Osteocyte (in vitro differentiated cells): ENCODE measurements around the gene RSRC1. TPM values are rescaled to one million over a fixed set of nuclear protein-coding genes. Genes with fewer than 3 reads are reported as not detected.

ENCODE experiments used
- DNase-seq: peaks from one replicate; pipeline ENCODE4 v3.0.0; 2021; ENCODE audit warnings: mixed read lengths; ENCODE audit not compliant: unreplicated experiment; ENCODE audit errors: extremely low spot score
- H3K27ac Mint-ChIP-seq: one replicate; pipeline ENCODE4 v1.8.0; 2021; ENCODE audit warnings: mild to moderate bottlenecking, mixed read lengths; ENCODE audit not compliant: unreplicated experiment
- H3K27me3 Mint-ChIP-seq: one replicate; pipeline ENCODE4 v1.8.0; 2021; ENCODE audit warnings: mixed read lengths; ENCODE audit not compliant: unreplicated experiment
- H3K36me3 Mint-ChIP-seq: one replicate; pipeline ENCODE4 v1.8.0; 2021; ENCODE audit warnings: mixed read lengths; ENCODE audit not compliant: unreplicated experiment
- H3K4me1 Mint-ChIP-seq: one replicate; pipeline ENCODE4 v1.8.0; 2021; ENCODE audit warnings: mixed read lengths; ENCODE audit not compliant: unreplicated experiment
- H3K4me3 Mint-ChIP-seq: one replicate; pipeline ENCODE4 v1.8.0; 2021; ENCODE audit warnings: mild to moderate bottlenecking, moderate library complexity, mixed read lengths; ENCODE audit not compliant: unreplicated experiment
- H3K9me3 Mint-ChIP-seq: one replicate; pipeline ENCODE4 v1.8.0; 2021; ENCODE audit warnings: mixed read lengths; ENCODE audit not compliant: unreplicated experiment
- total RNA-seq: library from RNA; stranded (reverse); gene quantifications from 2 replicates; pipeline ENCODE4 v1.2.1, GENCODE V29; 2021
- TF ChIP-seq, protein P1 (sequence below): fragments of 200-600 bp; sonication (generic); IDR thresholded peaks from 2 replicates; pipeline ENCODE4 v1.5.0; 2021; ENCODE audit warnings: antibody characterized with exemption, mild to moderate bottlenecking, moderate library complexity

Gene RSRC1
- total RNA-seq, 1 donor from 2014 or later, result 26.3 TPM

DNA sequence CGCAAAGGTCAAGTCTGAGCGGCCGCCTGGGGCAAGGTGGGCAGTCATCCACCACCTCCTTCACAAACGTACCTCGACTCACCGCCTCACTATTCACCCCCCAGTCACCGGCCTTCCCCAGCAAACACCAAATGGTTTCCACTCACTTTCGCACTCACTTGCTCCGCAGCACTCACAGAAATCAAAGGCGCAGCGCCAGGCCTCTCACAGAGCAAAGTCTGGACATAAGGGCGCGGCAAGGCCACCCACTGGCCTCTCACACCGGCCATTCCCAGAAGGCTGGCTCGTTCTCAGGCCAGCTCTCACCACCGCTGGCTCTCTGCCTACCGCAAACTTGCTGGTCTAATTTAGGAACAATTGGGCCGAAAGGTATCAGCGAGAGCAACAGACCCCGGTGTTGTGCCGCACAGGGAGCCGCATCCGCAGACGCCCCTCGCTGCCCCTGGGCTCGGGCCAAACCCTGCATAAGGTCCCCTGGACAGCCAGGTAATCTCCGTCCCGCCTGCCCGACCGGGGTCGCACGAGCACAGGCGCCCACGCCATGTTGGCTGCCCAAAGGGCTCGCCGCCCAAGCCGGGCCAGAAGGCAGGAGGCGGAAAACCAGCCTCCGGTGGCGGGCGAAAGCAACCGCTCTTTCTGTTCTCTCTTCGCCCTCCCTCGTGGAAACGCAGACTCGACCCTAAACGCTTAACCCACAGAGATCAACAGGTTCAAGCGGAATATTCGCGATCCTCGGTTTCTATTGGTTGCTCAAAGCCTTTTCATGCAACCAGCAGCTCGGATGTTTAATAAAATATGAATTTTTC, 6.6 kb upstream of the RSRC1 start:
- Mint-ChIP-seq H3K9me3 (no peaks in the 10 kb centered on the region), H3K27me3 (peaks cover 92% of the 10 kb centered on the region), H3K4me3 (peak overlapping the region; percentile 27), H3K36me3 (peaks cover 3% of the 10 kb centered on the region), H3K4me1 (peaks cover 40% of the 10 kb centered on the region), H3K27ac (no peak overlapping the region)
- DNase-seq, result no peak
- TF ChIP-seq, protein P1, sequence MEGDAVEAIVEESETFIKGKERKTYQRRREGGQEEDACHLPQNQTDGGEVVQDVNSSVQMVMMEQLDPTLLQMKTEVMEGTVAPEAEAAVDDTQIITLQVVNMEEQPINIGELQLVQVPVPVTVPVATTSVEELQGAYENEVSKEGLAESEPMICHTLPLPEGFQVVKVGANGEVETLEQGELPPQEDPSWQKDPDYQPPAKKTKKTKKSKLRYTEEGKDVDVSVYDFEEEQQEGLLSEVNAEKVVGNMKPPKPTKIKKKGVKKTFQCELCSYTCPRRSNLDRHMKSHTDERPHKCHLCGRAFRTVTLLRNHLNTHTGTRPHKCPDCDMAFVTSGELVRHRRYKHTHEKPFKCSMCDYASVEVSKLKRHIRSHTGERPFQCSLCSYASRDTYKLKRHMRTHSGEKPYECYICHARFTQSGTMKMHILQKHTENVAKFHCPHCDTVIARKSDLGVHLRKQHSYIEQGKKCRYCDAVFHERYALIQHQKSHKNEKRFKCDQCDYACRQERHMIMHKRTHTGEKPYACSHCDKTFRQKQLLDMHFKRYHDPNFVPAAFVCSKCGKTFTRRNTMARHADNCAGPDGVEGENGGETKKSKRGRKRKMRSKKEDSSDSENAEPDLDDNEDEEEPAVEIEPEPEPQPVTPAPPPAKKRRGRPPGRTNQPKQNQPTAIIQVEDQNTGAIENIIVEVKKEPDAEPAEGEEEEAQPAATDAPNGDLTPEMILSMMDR, result no peak

DNA sequence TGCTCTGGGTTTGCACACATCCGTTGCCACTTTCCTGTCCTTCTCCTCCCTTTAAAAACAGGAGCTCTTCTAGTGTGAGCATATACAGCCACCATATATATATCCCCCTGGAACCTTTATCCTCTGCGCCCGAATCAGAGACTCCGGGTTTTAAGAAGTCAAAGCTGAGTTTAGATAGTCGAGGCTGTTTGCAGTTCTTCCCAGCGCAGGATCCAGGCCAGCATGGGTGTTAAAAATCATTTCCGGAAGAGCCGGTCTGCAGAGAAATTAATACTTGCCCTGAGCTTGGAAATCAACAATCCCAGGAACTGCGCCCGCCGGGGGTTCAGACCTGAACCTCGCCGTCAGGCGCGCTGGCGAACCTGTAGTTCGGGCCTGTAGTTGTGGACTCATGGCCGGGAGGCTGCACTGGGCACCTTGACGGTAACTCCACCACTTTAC, 6.0 kb upstream of the RSRC1 start:
- H3K9me3 Mint-ChIP-seq, result no peaks in the 10 kb centered on the region
- H3K27me3 Mint-ChIP-seq, result peaks cover 92% of the 10 kb centered on the region
- peaks cover 3% of the 10 kb centered on the region for H3K36me3 Mint-ChIP-seq
- DNase-seq, result no peak
- H3K4me3 Mint-ChIP-seq, result peak overlapping the region; percentile 27
- H3K27ac Mint-ChIP-seq, result no peak overlapping the region
- peaks cover 38% of the 10 kb centered on the region for H3K4me1 Mint-ChIP-seq
- TF ChIP-seq, protein P1, result no peak

DNA sequence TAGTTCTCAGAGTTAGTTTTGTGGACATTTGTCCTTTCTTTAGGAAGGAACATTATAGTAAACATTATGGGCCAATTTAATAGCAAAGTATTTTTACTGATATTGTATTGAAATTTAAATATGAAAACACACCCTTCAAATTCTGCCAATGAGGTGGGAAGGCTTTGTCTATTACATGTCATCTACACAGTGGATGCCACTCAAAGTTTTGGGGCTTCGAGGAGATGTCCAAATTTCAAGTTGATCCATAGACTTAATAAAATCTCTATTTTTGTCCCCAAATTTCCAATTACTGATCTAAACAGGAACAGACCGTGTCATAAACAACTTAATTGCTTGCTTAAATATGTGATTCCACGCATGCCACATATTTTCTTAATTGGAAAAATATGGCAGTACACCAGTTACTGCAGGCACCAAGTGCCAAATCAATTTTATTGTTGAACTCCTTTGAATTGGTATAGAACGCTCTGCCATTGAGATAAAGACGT, 5.4 kb upstream of the RSRC1 start:
- Mint-ChIP-seq H3K4me3 (no peak overlapping the region), H3K4me1 (peaks cover 40% of the 10 kb centered on the region), H3K27ac (no peak overlapping the region), H3K9me3 (no peaks in the 10 kb centered on the region), H3K27me3 (peaks cover 92% of the 10 kb centered on the region), H3K36me3 (peaks cover 3% of the 10 kb centered on the region)
- TF ChIP-seq, protein P1, result no peak
- DNase-seq, result no peak

DNA sequence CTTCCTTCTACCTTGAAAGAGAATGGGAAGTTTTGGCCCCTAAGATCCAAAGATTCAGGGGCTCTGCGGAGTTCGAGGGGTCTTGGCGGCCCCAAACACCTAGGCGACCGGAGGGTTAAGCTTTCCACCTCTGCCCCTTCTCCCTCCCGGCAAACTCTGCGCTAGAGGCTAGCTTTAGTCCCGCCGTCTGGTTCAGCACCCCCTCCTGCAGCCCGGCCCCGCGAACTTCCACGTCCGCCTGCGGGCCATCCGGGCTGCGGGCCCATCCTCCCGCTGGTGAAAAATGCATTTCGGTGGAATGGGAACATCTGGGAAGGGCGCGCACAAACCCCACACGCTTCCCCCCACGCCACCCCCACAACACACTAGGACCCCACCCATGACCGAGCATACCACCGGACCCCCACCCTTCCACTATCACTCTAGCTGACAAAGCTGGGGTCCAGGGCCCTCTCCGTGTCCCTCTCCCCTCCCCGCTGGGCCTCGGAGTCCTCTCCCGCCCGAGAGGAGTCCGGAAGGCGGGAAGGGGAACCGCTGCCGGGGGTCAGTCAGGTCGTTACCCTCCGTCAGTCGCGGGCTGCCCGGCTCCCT, 4.7 kb upstream of the RSRC1 start:
- no peak for DNase-seq
- Mint-ChIP-seq H3K27ac (no peak overlapping the region), H3K4me1 (peaks cover 45% of the 10 kb centered on the region), H3K36me3 (peaks cover 7% of the 10 kb centered on the region), H3K4me3 (peak overlapping the region; percentile 70), H3K27me3 (peaks cover 89% of the 10 kb centered on the region), H3K9me3 (no peaks in the 10 kb centered on the region)
- TF ChIP-seq, protein P1, result no peak

DNA sequence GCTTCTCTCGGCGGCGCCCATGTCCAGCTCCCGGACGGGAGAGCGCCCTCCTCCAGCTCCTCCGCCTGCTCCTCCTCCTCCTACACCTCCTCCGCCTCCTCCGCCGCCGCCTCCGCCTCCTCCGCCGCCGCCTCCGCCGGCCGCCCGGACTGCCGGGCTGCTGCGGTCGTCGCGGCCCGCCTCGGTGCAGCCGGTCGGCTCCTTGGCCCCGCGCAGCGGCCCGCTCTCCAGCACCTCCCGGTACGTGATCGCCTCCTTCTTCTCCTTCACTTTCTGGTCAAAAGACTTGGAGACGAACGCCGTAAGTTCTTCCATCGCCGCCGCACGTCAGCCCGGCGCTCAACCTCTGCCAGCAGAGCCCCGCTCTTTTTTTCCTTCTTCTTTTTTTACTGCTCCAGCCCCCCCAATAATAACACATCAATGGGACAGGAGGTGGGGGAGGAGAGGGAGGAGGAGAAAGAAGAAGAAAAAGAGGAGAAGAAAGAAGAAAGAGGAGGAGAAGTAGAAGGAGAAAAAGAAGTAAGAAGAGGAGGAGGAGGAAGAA, 4.1 kb upstream of the RSRC1 start:
- H3K27me3 Mint-ChIP-seq, result peaks cover 83% of the 10 kb centered on the region
- no peak overlapping the region for H3K27ac Mint-ChIP-seq
- TF ChIP-seq, protein P1, result no peak
- peak overlapping the region; percentile 70 for H3K4me3 Mint-ChIP-seq
- H3K36me3 Mint-ChIP-seq, result peaks cover 7% of the 10 kb centered on the region
- H3K9me3 Mint-ChIP-seq, result no peaks in the 10 kb centered on the region
- DNase-seq, result no peak
- H3K4me1 Mint-ChIP-seq, result peaks cover 48% of the 10 kb centered on the region
